Vagina (tissue), 2 donors: ENCODE measurements around the gene DUXB. TPM values are rescaled to one million over a fixed set of nuclear protein-coding genes. Genes with fewer than 3 reads are reported as not detected.

ENCODE experiments used
- DNase-seq, 2 donors: peaks; one replicate each; pipeline ENCODE4 v3.0.0-alpha.2; 2017; ENCODE audit errors: extremely low spot score in 2 of 2
- H3K27ac ChIP-seq: fragments of 200-600 bp; sonication (generic); one replicate; pipeline ENCODE4 v1.5.1; 2019
- H3K27me3 ChIP-seq: fragments of 200-600 bp; sonication (generic); one replicate; pipeline ENCODE4 v1.5.1; 2019
- H3K36me3 ChIP-seq, 2 donors: fragments of 200-600 bp; sonication (generic); one replicate each; pipeline ENCODE4 v1.5.1; 2017 to 2019
- H3K4me1 ChIP-seq: fragments of 200-600 bp; sonication (generic); one replicate; pipeline ENCODE4 v1.5.1; 2019
- H3K4me3 ChIP-seq, 2 donors: fragments of 200-600 bp; sonication (generic); 1 replicate in 1 of 2; 2 replicates in 1 of 2; pipeline ENCODE4 v1.5.1; 2016 to 2019
- H3K9me3 ChIP-seq: fragments of 200-600 bp; sonication (generic); one replicate; pipeline ENCODE4 v1.5.1; 2019
- CTCF ChIP-seq, 3 experiments: fragments of 450-650 bp in 2 of 3; fragments of 200-600 bp in 1 of 3; sonication (generic) in 1 of 3; IDR thresholded peaks; one replicate each; pipeline ENCODE4 v1.5.1; 2017 to 2019; ENCODE audit warnings: antibody characterized with exemption in 3 of 3, mild to moderate bottlenecking in 2 of 3, moderate library complexity in 2 of 3
- POLR2A ChIP-seq, 2 donors: fragments of 450-650 bp; IDR thresholded peaks; one replicate each; pipeline ENCODE4 v1.6.1; 2017; ENCODE audit warnings: antibody characterized with exemption in 2 of 2, mild to moderate bottlenecking in 2 of 2, moderate library complexity in 2 of 2
- POLR2AphosphoS5 ChIP-seq, 2 donors: sonication (generic); formaldehyde crosslinking; IDR thresholded peaks; one replicate each; pipeline ENCODE4 v1.9.0; 2017; ENCODE audit warnings: antibody characterized with exemption in 2 of 2, mild to moderate bottlenecking in 2 of 2, low read depth in 1 of 2; ENCODE audit not compliant: insufficient read depth in 1 of 2
- intact Hi-C: fragments of 100-400 bp; cut with DNase I; formaldehyde crosslinking; loops from one replicate; pipeline ENCODE4 v1.15.1; 2023
- total RNA-seq: library from RNA; depleted of rRNA; stranded (reverse); fragments of >200 nt; gene quantifications from one replicate; pipeline ENCODE4 v1.2.3, GENCODE V29; 2016

DUXB gene
- total RNA-seq, 1 donor from 2014 or later = not detected

GRCh38 chr16:75742424-75743047, 41.3 kb upstream of the DUXB start:
- Histone ChIP-seq H3K36me3 (no peaks in the 10 kb centered on the region), H3K27me3 (no peaks in the 10 kb centered on the region), H3K9me3 (no peaks in the 10 kb centered on the region), H3K4me3 (no peak overlapping the region), H3K4me1 (no peaks in the 10 kb centered on the region), H3K27ac (no peak overlapping the region)
- no peak for DNase-seq
- TF ChIP-seq POLR2A (IDR thresholded peaks at IDR 0.05) (no peak), CTCF (IDR thresholded peaks at IDR 0.05) (no peak), POLR2AphosphoS5 (IDR thresholded peaks at IDR 0.05; ENCODE audit: insufficient read depth in 1 of 2, low read depth in 1 of 2) (no peak)
- intact Hi-C loops = no loop called here

GRCh38 chr16:75733305-75734211, 32.3 kb upstream of the DUXB start:
- Histone ChIP-seq H3K4me3 (no peak overlapping the region), H3K27ac (peak overlapping the region; percentile 52), H3K4me1 (peaks cover 23% of the 10 kb centered on the region), H3K36me3 (no peaks in the 10 kb centered on the region), H3K9me3 (no peaks in the 10 kb centered on the region), H3K27me3 (no peaks in the 10 kb centered on the region)
- DNase-seq = no peak
- TF ChIP-seq CTCF (IDR thresholded peaks at IDR 0.05) = no peak
- no peak for TF ChIP-seq POLR2AphosphoS5 (IDR thresholded peaks at IDR 0.05; ENCODE audit: insufficient read depth in 1 of 2, low read depth in 1 of 2)
- no peak for TF ChIP-seq POLR2A (IDR thresholded peaks at IDR 0.05)
- intact Hi-C loops = no loop called here

- Histone ChIP-seq H3K4me1 (peaks cover 23% of the 10 kb centered on the region), H3K4me3 (no peak overlapping the region), H3K27ac (peak overlapping the region; percentile 31), H3K27me3 (no peaks in the 10 kb centered on the region), H3K9me3 (no peaks in the 10 kb centered on the region), H3K36me3 (no peaks in the 10 kb centered on the region)
- no peak for DNase-seq
- intact Hi-C loops = no loop called here
- TF ChIP-seq CTCF (IDR thresholded peaks at IDR 0.05) (no peak), POLR2AphosphoS5 (IDR thresholded peaks at IDR 0.05; ENCODE audit: insufficient read depth in 1 of 2, low read depth in 1 of 2) (no peak), POLR2A (IDR thresholded peaks at IDR 0.05) (no peak)
Measured at GRCh38 chr16:75732871-75733270, 31.6 kb upstream of the DUXB start.

GRCh38 chr16:75727221-75727620, 26.0 kb upstream of the DUXB start:
- Histone ChIP-seq H3K4me3 (no peak overlapping the region), H3K27me3 (no peaks in the 10 kb centered on the region), H3K9me3 (no peaks in the 10 kb centered on the region), H3K27ac (no peak overlapping the region), H3K4me1 (no peaks in the 10 kb centered on the region), H3K36me3 (no peaks in the 10 kb centered on the region)
- DNase-seq = no peak
- no peak for TF ChIP-seq POLR2A (IDR thresholded peaks at IDR 0.05)
- no peak for TF ChIP-seq CTCF (IDR thresholded peaks at IDR 0.05)
- no peak for TF ChIP-seq POLR2AphosphoS5 (IDR thresholded peaks at IDR 0.05; ENCODE audit: insufficient read depth in 1 of 2, low read depth in 1 of 2)
- intact Hi-C loops = no loop called here

DNA sequence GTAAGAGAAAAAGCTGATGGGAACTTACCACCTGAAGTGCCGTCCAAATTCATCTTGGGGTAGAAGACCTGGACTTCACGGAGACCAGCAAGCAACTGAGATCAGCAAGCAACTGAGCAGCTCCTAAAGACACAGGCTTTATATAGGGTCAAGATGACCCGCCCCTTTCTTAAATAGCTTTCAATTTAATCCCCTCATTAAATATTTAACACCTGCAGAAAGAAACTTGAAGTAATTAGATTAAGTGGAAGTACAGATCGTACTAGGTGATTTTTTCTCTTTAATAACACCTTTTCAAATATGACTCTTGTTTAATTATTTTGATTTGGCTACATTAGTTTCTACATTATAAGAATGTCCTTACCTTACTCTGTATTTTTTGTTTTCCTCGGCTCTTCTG, 25.1 kb upstream of the DUXB start, which contains the start of gene CPHXL:
CPHXL (minus strand) TSS at position 101 of the 400 bp plus-strand sequence; CDS start at position 53, 48 bp downstream.
- TF ChIP-seq CTCF (IDR thresholded peaks at IDR 0.05) = no peak
- TF ChIP-seq POLR2A (IDR thresholded peaks at IDR 0.05) = no peak
- no peak for TF ChIP-seq POLR2AphosphoS5 (IDR thresholded peaks at IDR 0.05; ENCODE audit: insufficient read depth in 1 of 2, low read depth in 1 of 2)
- Histone ChIP-seq H3K36me3 (no peaks in the 10 kb centered on the region), H3K4me1 (no peaks in the 10 kb centered on the region), H3K4me3 (no peak within 1 kb of the TSS), H3K9me3 (no peaks in the 10 kb centered on the region), H3K27ac (no peak within 1 kb of the TSS), H3K27me3 (no peaks in the 10 kb centered on the region)
- DNase-seq = no peak
- intact Hi-C loops = no loop called here
